HEK293 (cell line): Measurements from ENCODE around the gene KCNIP4.

Experiments used
- CTCF ChIA-PET: fragments of 350-600 bp; formaldehyde crosslinking; extraction: SDS; loops from one replicate; lab custom pipeline; 2021; ENCODE audit warnings: antibody characterized with exemption; lab: Yijun Ruan, JAX
- POLR2A ChIA-PET: fragments of 300-600 bp; formaldehyde crosslinking; extraction: SDS; loops from one replicate; lab custom pipeline; 2020; ENCODE audit warnings: antibody characterized with exemption, inconsistent platforms; lab: Yijun Ruan, JAX
- H3K27ac ChIP-seq: fragments of 200-500 bp; sonication (Bioruptor generic); 2 replicates; pipeline ENCODE4 v1.5.1; 2014; ENCODE audit warnings: low read depth, low read length, control low read depth, inconsistent platforms; ENCODE audit errors: extremely low read depth
- H3K36me3 ChIP-seq, 2 experiments: fragments of 200-500 bp in 1 of 2; sonication (Bioruptor generic) in 1 of 2; 1 replicate in 1 of 2; 2 replicates in 1 of 2; pipeline ENCODE4 v1.5.1; 2014 to 2017; ENCODE audit warnings: inconsistent platforms in 2 of 2, low read length in 2 of 2; ENCODE audit not compliant: control insufficient read depth in 2 of 2, insufficient read depth in 1 of 2
- H3K4me1 ChIP-seq: fragments of 200-500 bp; sonication (Bioruptor generic); 2 replicates; pipeline ENCODE4 v1.5.1; 2014; ENCODE audit warnings: mild to moderate bottlenecking, low read length, inconsistent platforms; ENCODE audit not compliant: control insufficient read depth, insufficient read depth
- H3K4me3 ChIP-seq: 2 replicates; pipeline ENCODE4 v1.5.1; 2011; ENCODE audit warnings: low read depth, mild to moderate bottlenecking, control low read depth, low read length, moderate library complexity
- H3K9me3 ChIP-seq: fragments of 200-500 bp; sonication (Bioruptor generic); 2 replicates; pipeline ENCODE4 v1.5.1; 2014; ENCODE audit warnings: low read depth, low read length, inconsistent platforms; ENCODE audit not compliant: control insufficient read depth, insufficient read depth
- ELK4 ChIP-seq: IDR thresholded peaks from 2 replicates; pipeline ENCODE4 v1.6.1; 2011; ENCODE audit warnings: mild to moderate bottlenecking, low read depth, low read length, borderline replicate concordance
- GLIS1 ChIP-seq: fragments of 450-650 bp; formaldehyde crosslinking; IDR thresholded peaks from 2 replicates; pipeline ENCODE4 v1.5.1; 2016; ENCODE audit warnings: missing biosample characterization, missing genetic modification characterization
- HOXC10 ChIP-seq: sonication (generic); formaldehyde crosslinking; IDR thresholded peaks from 2 replicates; pipeline ENCODE4 v1.8.1; 2023; ENCODE audit warnings: mild to moderate bottlenecking, missing genetic modification reagents
- PRDM1 ChIP-seq: fragments of 450-650 bp; formaldehyde crosslinking; IDR thresholded peaks from 2 replicates; pipeline ENCODE4; 2016; ENCODE audit warnings: missing biosample characterization, missing genetic modification characterization
- SALL2 ChIP-seq: fragments of 450-650 bp; formaldehyde crosslinking; IDR thresholded peaks from 2 replicates; pipeline ENCODE4 v1.5.0; 2017; ENCODE audit warnings: missing biosample characterization, mild to moderate bottlenecking, missing genetic modification characterization, borderline replicate concordance
- ZBTB20 ChIP-seq: fragments of 450-650 bp; formaldehyde crosslinking; IDR thresholded peaks from 2 replicates; pipeline ENCODE4 v1.5.1; 2016; ENCODE audit warnings: missing biosample characterization, missing genetic modification characterization
- ZBTB48 ChIP-seq: fragments of 450-650 bp; formaldehyde crosslinking; IDR thresholded peaks from 2 replicates; pipeline ENCODE4 v1.5.1; 2016; ENCODE audit warnings: missing biosample characterization, missing genetic modification characterization
- ZBTB6 ChIP-seq: fragments of 450-650 bp; formaldehyde crosslinking; IDR thresholded peaks from 2 replicates; pipeline ENCODE4 v1.5.1; 2017; ENCODE audit warnings: missing biosample characterization, missing genetic modification characterization
- ZNF10 ChIP-seq: fragments of 450-650 bp; formaldehyde crosslinking; IDR thresholded peaks from 2 replicates; pipeline ENCODE4 v1.5.1; 2017; ENCODE audit warnings: missing biosample characterization, missing genetic modification characterization
- ZNF223 ChIP-seq: fragments of 450-650 bp; formaldehyde crosslinking; IDR thresholded peaks from 2 replicates; pipeline ENCODE4 v1.5.1; 2016; ENCODE audit warnings: missing biosample characterization, missing genetic modification characterization
- ZNF23 ChIP-seq: fragments of 450-650 bp; formaldehyde crosslinking; IDR thresholded peaks from 2 replicates; pipeline ENCODE4 v1.5.1; 2016; ENCODE audit warnings: missing biosample characterization, missing genetic modification characterization, borderline replicate concordance
- ZNF394 ChIP-seq: fragments of 450-650 bp; formaldehyde crosslinking; IDR thresholded peaks from 2 replicates; pipeline ENCODE4 v1.5.1; 2016; ENCODE audit warnings: missing biosample characterization, missing genetic modification characterization, mild to moderate bottlenecking, moderate library complexity, borderline replicate concordance
- ZNF548 ChIP-seq: fragments of 450-650 bp; formaldehyde crosslinking; IDR thresholded peaks from 2 replicates; pipeline ENCODE4 v1.5.1; 2016; ENCODE audit warnings: missing biosample characterization, missing genetic modification characterization
- ZNF560 ChIP-seq: fragments of 450-650 bp; formaldehyde crosslinking; IDR thresholded peaks from 2 replicates; pipeline ENCODE4 v1.5.1; 2017; ENCODE audit warnings: missing biosample characterization, missing genetic modification characterization, borderline replicate concordance
- ZNF571 ChIP-seq: fragments of 450-650 bp; formaldehyde crosslinking; IDR thresholded peaks from 2 replicates; pipeline ENCODE4 v1.5.0; 2017; ENCODE audit warnings: missing biosample characterization, missing genetic modification characterization
- ZNF585B ChIP-seq: fragments of 450-650 bp; formaldehyde crosslinking; IDR thresholded peaks from 2 replicates; pipeline ENCODE4 v1.5.1; 2016; ENCODE audit warnings: missing biosample characterization, missing genetic modification characterization
- ZNF626 ChIP-seq: fragments of 450-650 bp; sonication (Bioruptor Pico); formaldehyde crosslinking; IDR thresholded peaks from 2 replicates; pipeline ENCODE4 v1.5.1; 2018; ENCODE audit warnings: missing biosample characterization, missing genetic modification characterization, inconsistent platforms
- ZNF658 ChIP-seq: fragments of 450-650 bp; formaldehyde crosslinking; IDR thresholded peaks from 2 replicates; pipeline ENCODE4; 2016; ENCODE audit warnings: missing biosample characterization, missing genetic modification characterization
- ZNF701 ChIP-seq: fragments of 450-650 bp; formaldehyde crosslinking; IDR thresholded peaks from 2 replicates; pipeline ENCODE4 v1.5.1; 2016; ENCODE audit warnings: missing biosample characterization, missing genetic modification characterization
- ZNF776 ChIP-seq: fragments of 450-650 bp; formaldehyde crosslinking; IDR thresholded peaks from 2 replicates; pipeline ENCODE4 v1.5.0; 2017; ENCODE audit warnings: missing biosample characterization, missing genetic modification characterization, borderline replicate concordance
- TF ChIP-seq, protein P1 (sequence below): fragments of 450-650 bp; formaldehyde crosslinking; IDR thresholded peaks from 2 replicates; pipeline ENCODE4 v1.5.1; 2016; ENCODE audit warnings: missing biosample characterization, missing genetic modification characterization
- TF ChIP-seq, protein P2 (sequence below): fragments of 450-650 bp; formaldehyde crosslinking; IDR thresholded peaks from 2 replicates; pipeline ENCODE4 v1.5.1; 2016; ENCODE audit warnings: missing biosample characterization, missing genetic modification characterization
- TF ChIP-seq, protein P3 (sequence below): fragments of 450-650 bp; formaldehyde crosslinking; optimal IDR thresholded peaks from 2 replicates; pipeline ENCODE3; 2016; ENCODE audit warnings: missing biosample characterization, mild to moderate bottlenecking, missing genetic modification characterization

The KCNIP4 gene

GRCh38 chr4:21290562-21290961 lies 658.0 kb downstream of the KCNIP4 start (continued):
- TF ChIP-seq ELK4 (no peak), ZNF23 (tag by site-specific recombination) (no peak)

DNA sequence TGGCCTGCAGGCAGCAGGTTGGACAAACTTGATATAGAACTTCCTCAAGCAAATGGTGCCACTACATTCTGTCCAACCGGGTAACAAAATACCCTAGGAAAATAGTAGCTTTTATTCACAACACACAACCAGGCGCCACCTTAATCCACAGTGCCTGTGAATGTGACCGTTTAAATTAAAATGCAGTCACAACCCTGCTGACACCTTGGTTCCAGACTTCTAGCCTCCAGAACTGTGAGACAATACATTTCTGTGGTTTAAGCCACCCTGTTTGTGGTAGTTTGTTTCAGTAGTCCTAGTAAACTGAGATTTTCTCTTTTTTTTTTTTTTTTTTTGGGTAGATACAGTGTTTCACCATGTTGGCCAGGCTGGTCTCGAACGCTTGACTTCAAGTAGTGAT lies 672.5 kb downstream of the KCNIP4 start:
- Histone ChIP-seq H3K4me3 (no peak overlapping the region), H3K9me3 (no peaks in the 10 kb centered on the region), H3K36me3 (no peaks in the 10 kb centered on the region)
- TF ChIP-seq ZNF548 (tag by site-specific recombination): no peak
- TF ChIP-seq, protein P1, sequence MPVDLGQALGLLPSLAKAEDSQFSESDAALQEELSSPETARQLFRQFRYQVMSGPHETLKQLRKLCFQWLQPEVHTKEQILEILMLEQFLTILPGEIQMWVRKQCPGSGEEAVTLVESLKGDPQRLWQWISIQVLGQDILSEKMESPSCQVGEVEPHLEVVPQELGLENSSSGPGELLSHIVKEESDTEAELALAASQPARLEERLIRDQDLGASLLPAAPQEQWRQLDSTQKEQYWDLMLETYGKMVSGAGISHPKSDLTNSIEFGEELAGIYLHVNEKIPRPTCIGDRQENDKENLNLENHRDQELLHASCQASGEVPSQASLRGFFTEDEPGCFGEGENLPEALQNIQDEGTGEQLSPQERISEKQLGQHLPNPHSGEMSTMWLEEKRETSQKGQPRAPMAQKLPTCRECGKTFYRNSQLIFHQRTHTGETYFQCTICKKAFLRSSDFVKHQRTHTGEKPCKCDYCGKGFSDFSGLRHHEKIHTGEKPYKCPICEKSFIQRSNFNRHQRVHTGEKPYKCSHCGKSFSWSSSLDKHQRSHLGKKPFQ (tag by site-specific recombination): no peak
- TF ChIP-seq PRDM1 (tag by site-specific recombination): no peak
- TF ChIP-seq ZNF658: no peak
- TF ChIP-seq ZNF585B: no peak
- no peak for TF ChIP-seq GLIS1
- no peak for TF ChIP-seq ZBTB6 (tag by site-specific recombination)
- TF ChIP-seq ZNF701 (tag by site-specific recombination): no peak
- TF ChIP-seq ZBTB20 (tag by site-specific recombination): no peak
- TF ChIP-seq, protein P2, sequence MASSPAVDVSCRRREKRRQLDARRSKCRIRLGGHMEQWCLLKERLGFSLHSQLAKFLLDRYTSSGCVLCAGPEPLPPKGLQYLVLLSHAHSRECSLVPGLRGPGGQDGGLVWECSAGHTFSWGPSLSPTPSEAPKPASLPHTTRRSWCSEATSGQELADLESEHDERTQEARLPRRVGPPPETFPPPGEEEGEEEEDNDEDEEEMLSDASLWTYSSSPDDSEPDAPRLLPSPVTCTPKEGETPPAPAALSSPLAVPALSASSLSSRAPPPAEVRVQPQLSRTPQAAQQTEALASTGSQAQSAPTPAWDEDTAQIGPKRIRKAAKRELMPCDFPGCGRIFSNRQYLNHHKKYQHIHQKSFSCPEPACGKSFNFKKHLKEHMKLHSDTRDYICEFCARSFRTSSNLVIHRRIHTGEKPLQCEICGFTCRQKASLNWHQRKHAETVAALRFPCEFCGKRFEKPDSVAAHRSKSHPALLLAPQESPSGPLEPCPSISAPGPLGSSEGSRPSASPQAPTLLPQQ (tag by site-specific recombination): no peak
- TF ChIP-seq HOXC10 (CRISPR knock-in tag): no peak
- no peak for TF ChIP-seq ZNF560 (tag by site-specific recombination)
- TF ChIP-seq, all 188 proteins: peak for 0
- Histone ChIP-seq H3K27ac (no peak overlapping the region), H3K4me1 (no peaks in the 10 kb centered on the region)
- CTCF ChIA-PET: no interaction called here
- POLR2A ChIA-PET: no interaction called here

DNA sequence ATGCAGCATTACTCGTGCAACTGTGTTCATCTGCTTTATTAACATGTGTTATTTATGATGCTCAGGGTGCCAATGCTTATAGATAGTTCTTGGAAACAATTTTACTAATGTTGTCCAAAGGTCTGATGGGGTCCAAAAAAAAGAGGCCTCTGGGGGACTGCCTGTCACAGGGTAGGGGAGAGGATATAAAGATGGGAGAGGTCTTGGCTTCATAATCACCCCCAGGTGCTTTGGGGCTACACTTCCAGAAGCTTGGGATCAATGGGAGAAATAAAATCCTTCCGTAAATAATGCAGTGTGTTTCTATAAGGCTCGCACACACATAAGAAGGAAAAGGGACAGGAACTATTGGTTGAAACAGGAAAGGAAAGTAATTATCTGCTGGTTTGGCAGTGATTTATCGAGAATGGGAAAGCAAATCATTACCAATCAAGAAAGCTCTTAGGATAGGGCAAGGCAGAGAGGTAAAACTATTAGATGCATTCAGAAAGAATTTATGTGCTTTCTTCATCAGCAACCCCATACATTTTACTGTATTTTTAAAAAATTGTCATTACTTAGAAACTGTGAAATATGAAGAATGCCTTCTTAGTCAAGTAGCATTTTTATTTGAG lies 677.0 kb downstream of the KCNIP4 start:
- Histone ChIP-seq H3K27ac (no peak overlapping the region), H3K36me3 (no peaks in the 10 kb centered on the region), H3K4me1 (no peaks in the 10 kb centered on the region), H3K4me3 (no peak overlapping the region), H3K9me3 (no peaks in the 10 kb centered on the region)
- ChIA-PET CTCF (no interaction called here), POLR2A (no interaction called here)
- TF ChIP-seq ZNF394: no peak

GRCh38 chr4:21248331-21248730 lies 700.2 kb downstream of the KCNIP4 start:
- no peaks in the 10 kb centered on the region for H3K9me3 ChIP-seq
- ChIA-PET POLR2A (no interaction called here), CTCF (no interaction called here)
- H3K4me3 ChIP-seq: no peak overlapping the region
- H3K27ac ChIP-seq: no peak overlapping the region
- no peaks in the 10 kb centered on the region for H3K36me3 ChIP-seq
- H3K4me1 ChIP-seq: no peaks in the 10 kb centered on the region
- TF ChIP-seq ZNF571 (no peak), ZNF658 (no peak), ZNF223 (tag by site-specific recombination) (no peak), ZNF776 (tag by site-specific recombination) (no peak), ZNF10 (tag by site-specific recombination) (no peak), SALL2 (tag by site-specific recombination) (no peak), ZBTB48 (tag by site-specific recombination) (no peak), ZNF626 (tag by site-specific recombination) (no peak)
- TF ChIP-seq, protein P3, sequence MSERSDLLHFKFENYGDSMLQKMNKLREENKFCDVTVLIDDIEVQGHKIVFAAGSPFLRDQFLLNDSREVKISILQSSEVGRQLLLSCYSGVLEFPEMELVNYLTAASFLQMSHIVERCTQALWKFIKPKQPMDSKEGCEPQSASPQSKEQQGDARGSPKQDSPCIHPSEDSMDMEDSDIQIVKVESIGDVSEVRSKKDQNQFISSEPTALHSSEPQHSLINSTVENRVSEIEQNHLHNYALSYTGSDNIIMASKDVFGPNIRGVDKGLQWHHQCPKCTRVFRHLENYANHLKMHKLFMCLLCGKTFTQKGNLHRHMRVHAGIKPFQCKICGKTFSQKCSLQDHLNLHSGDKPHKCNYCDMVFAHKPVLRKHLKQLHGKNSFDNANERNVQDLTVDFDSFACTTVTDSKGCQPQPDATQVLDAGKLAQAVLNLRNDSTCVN (tag by site-specific recombination): no peak
